Renal cortex interstitium (tissue), 11 donors: ENCODE data around the gene CHRNA9. TPM values are rescaled to one million over a fixed set of nuclear protein-coding genes. Genes with fewer than 3 reads are reported as not detected.

Experiments
- DNase-seq, 11 donors: peaks; one replicate each; pipeline ENCODE4 v3.0.0-alpha.2; 2013; ENCODE audit warnings: low read depth in 9 of 11, low spot score in 4 of 11; ENCODE audit errors: extremely low read depth in 1 of 11
- polyA plus RNA-seq, 3 donors: library from polyadenylated mRNA; unstranded; fragments of 120-200 nt; gene quantifications; one replicate each; pipeline ENCODE4 v1.2.1, GENCODE V29; 2013; ENCODE audit not compliant: insufficient read length in 3 of 3

Gene CHRNA9
- polyA plus RNA-seq, 3 donors: 0.82 to 2.1 (median 1.7) TPM

DNA sequence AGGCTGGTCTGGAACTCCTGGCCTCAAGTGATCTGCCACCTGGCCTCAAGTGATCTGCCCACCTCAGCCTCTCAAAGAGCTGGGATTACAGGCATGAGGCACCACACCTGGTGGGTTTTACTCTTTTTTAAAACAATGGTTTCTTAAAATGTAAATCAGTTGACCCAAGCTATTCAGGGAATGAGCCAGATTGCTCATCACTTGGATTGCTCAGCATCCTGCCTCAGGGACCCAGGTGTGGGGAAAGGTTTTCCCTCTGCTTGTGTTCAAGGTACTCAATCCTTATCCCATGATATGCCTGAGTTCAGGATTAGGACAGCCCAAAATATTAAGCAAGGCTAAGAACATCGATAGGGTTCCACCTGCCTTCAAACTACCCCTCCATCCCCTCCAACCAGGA lies 67.4 kb downstream of the CHRNA9 start:
- no peak for DNase-seq

DNA sequence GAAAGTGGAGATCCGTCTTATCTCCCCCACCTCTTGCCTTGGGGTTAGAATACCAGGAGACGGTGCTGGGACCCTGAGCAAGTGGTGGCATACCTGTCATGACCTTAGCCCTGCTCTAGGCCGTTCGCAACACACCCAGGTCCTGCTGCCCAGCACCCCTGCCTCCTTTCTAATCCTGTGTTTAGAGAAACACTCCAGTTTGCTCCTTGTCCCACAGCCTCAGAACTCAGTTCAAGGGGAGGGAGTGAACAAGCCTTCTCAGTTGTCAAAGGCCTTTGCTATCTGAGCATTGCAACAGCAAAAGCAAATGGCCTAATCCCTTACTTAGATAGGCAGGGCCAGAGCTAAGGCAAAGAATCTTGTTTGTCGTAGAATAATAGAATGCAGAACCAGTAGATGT lies 67.9 kb downstream of the CHRNA9 start:
- no peak for DNase-seq

Other genes with a start within 250 kb of the CHRNA9 start
- under 1 TPM; 0.34 to 0.92 (median 0.61) TPM for gene RHOH, start 138.3 kb upstream of the CHRNA9 start, polyA plus RNA-seq